ENCODE measurements around the gene TPBGL.

Gene TPBGL

GRCh38 chr11:75203138-75203537, 37.4 kb upstream of the TPBGL start:
- H3K36me3 Mint-ChIP-seq, result no peaks in the 10 kb centered on the region

DNA sequence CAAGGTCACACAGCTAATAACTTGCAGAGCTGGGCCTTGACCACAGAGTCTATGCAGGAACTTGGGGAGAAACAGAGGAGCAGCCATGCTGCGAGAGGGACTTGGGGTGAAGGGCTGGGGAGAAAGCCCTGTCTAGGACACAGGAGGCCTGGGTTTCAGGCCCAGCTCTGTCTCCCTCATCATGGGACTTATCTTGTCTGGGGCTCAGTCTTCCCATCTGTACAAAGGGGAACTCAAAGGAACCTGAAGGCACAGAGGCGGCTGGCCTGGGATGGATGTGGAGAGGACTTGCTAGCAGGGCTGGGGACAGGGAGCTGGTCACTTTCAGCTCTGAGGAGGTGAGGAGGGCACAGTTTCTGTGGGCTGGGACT, 36.9 kb upstream of the TPBGL start:
- H3K4me3 Mint-ChIP-seq, result no peak overlapping the region
- H3K27me3 Mint-ChIP-seq, result peaks cover 3% of the 10 kb centered on the region
- H3K9me3 Mint-ChIP-seq (ENCODE audit: low read depth), result no peaks in the 10 kb centered on the region
- H3K27ac Mint-ChIP-seq, result no peak overlapping the region
- no peaks in the 10 kb centered on the region for H3K36me3 Mint-ChIP-seq
- no peaks in the 10 kb centered on the region for H3K4me1 Mint-ChIP-seq (ENCODE audit: low read depth)

More at GRCh38 chr11:75203138-75203537, 37.4 kb upstream of the TPBGL start:
- peaks cover 3% of the 10 kb centered on the region for H3K27me3 Mint-ChIP-seq
- no peaks in the 10 kb centered on the region for H3K9me3 Mint-ChIP-seq (ENCODE audit: low read depth)
- no peak overlapping the region for H3K4me3 Mint-ChIP-seq
- no peaks in the 10 kb centered on the region for H3K4me1 Mint-ChIP-seq (ENCODE audit: low read depth)
- no peak overlapping the region for H3K27ac Mint-ChIP-seq

DNA sequence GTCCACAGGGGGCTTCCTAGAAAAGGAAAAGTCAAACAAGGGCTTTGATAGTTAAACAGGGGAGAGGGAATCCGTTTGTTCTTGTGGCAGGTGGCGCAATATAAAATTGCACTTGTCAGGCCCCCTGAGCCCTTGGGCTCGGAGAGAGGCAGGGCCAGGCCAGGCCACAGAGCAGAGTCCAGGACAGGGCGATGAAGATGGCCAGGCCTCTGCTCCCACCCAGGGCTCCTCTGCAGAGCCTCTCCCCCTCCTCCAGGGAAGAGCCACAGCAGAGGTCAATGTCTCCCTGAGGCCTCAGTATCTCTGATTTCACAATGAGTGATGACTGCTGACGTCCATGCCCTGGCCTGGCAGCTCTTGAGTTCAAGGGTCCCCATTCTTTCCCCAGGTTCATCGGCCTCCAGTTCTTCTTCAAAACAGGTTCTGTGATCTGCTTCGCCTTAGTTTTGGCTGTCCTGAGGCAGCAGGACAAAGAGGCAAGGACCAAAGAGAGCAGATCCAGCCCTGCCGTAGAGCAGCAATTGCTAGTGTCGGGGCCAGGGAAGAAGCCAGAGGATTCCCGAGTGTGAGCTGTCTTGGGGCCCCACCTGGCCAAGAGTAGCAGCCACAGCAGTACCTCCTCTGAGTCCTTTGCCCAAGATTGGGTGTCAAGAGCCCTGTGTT, 36.4 kb upstream of the TPBGL start:
- peaks cover 3% of the 10 kb centered on the region for H3K27me3 Mint-ChIP-seq
- H3K36me3 Mint-ChIP-seq, result no peaks in the 10 kb centered on the region
- H3K4me1 Mint-ChIP-seq (ENCODE audit: low read depth), result no peaks in the 10 kb centered on the region
- H3K27ac Mint-ChIP-seq, result no peak overlapping the region
- H3K4me3 Mint-ChIP-seq, result no peak overlapping the region
- no peaks in the 10 kb centered on the region for H3K9me3 Mint-ChIP-seq (ENCODE audit: low read depth)

DNA sequence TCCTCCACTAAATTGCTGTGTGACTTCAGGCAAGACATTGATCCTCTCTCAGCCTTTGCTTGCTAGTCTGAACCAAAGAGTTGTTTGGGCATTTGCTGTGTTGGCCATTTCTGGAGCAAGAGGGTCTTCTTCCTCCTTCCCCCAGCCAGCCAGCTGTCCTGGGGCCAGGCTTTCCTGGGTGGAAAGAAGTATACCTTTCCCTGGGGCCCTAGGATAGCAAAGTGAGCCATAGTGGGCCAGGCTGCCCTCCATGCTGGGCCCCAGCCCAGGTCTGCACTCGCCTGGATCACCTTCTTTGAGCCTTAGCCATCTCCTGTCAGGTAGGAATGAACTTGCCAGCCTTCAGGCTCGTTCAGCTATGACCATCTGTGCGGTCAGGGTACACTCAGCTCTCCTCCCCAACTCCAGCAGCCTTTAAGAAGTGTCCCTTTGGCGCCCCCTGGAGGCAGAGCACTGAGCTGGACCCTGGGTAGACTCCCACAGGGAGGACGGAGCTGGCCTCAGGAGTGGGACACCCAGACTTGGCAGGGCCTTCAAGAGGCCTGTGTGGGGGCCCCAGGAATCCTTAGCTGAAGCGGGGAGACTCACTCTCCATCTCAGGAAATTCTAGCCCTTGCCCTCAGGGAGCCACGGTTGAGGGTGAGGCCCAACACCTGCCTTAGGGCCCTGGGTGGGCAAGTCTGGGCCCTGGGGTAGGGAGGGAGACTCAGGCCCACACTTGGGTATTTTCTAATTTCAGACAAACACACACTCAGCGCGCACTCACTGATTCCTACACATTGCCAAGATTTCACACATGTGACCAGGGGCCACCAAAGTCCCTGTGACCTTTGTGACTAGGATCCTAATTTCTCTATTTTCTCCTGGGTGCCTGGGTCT, 35.6 kb upstream of the TPBGL start:
- Mint-ChIP-seq H3K27ac (no peak overlapping the region), H3K4me3 (no peak overlapping the region), H3K36me3 (no peaks in the 10 kb centered on the region), H3K9me3 (ENCODE audit: low read depth) (no peaks in the 10 kb centered on the region), H3K27me3 (peaks cover 3% of the 10 kb centered on the region), H3K4me1 (ENCODE audit: low read depth) (no peaks in the 10 kb centered on the region)

DNA sequence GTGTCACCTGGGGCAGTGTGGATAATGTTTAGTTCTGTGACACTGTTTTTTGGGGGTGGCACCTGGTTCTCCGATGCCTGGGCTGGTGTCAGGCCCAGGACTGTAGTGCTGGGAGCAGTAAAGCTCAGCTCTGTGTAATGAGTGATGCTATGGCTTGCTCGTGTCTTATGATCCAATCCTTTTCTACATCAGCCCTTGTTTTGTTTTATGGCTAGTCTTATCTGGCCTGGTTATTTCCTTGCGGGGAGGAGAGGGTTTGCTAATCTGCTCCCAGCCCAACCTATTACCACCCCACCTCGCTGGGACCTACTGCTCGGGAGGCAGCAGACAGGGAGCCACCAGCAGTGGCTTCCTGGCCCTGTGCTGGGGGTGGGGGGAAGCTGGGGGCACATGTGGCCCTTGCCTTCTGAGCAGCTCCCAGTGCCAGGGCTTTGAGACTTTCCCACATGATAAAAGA, 35.0 kb upstream of the TPBGL start:
- no peaks in the 10 kb centered on the region for H3K9me3 Mint-ChIP-seq (ENCODE audit: low read depth)
- no peak overlapping the region for H3K27ac Mint-ChIP-seq
- H3K36me3 Mint-ChIP-seq, result no peaks in the 10 kb centered on the region
- H3K27me3 Mint-ChIP-seq, result peaks cover 5% of the 10 kb centered on the region
- no peak overlapping the region for H3K4me3 Mint-ChIP-seq
- H3K4me1 Mint-ChIP-seq (ENCODE audit: low read depth), result no peaks in the 10 kb centered on the region

GRCh38 chr11:75208446-75208845, 32.1 kb upstream of the TPBGL start:
- H3K9me3 Mint-ChIP-seq (ENCODE audit: low read depth), result no peaks in the 10 kb centered on the region
- no peaks in the 10 kb centered on the region for H3K4me1 Mint-ChIP-seq (ENCODE audit: low read depth)
- H3K4me3 Mint-ChIP-seq, result no peak overlapping the region
- H3K36me3 Mint-ChIP-seq, result no peaks in the 10 kb centered on the region
- no peak overlapping the region for H3K27ac Mint-ChIP-seq
- H3K27me3 Mint-ChIP-seq, result peaks cover 13% of the 10 kb centered on the region

DNA sequence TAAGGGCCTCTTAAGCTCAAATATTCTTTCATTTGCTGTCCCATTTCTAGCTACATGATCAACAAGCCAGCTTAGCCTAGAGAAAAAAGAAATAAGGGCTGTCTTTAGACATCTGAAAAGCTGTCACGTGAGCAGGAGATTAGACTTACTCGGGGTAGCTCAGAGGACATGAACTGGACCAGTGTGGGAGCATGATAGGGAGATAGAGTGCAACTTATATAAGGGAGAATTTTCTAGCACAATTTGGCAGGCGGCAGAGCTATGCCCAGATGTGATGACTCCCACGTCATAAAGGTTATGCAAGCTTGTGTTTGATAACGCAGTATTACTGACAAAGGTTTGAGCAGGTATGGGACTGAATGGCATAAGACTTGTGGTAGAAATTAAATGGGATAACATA, 28.2 kb upstream of the TPBGL start:
- H3K4me1 Mint-ChIP-seq (ENCODE audit: low read depth), result no peaks in the 10 kb centered on the region
- H3K27ac Mint-ChIP-seq, result no peak overlapping the region
- no peak overlapping the region for H3K4me3 Mint-ChIP-seq
- H3K36me3 Mint-ChIP-seq, result no peaks in the 10 kb centered on the region
- peaks cover 16% of the 10 kb centered on the region for H3K27me3 Mint-ChIP-seq
- no peaks in the 10 kb centered on the region for H3K9me3 Mint-ChIP-seq (ENCODE audit: low read depth)

DNA sequence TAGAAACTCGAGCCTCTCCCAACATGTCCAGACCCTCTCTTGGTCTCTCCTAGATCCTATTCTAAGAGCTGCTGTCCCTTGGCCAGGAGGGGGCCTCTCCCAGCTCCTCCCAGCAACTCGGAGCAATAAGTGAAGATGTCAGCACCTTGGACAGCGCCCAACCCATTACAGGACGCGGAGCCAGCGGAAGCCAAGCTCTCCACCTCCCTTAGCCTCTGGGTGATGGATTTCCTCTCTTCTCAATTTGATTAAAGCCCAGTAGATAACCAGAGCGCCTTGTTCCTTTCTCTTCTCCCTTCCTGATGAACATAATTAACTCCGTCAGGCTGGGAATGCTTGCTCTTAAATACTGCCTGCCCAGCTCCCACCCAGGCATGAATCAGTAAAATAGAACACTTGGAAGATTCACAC, 26.2 kb upstream of the TPBGL start:
- peaks cover 16% of the 10 kb centered on the region for H3K27me3 Mint-ChIP-seq
- no peaks in the 10 kb centered on the region for H3K4me1 Mint-ChIP-seq (ENCODE audit: low read depth)
- no peak overlapping the region for H3K27ac Mint-ChIP-seq
- H3K9me3 Mint-ChIP-seq (ENCODE audit: low read depth), result no peaks in the 10 kb centered on the region
- H3K36me3 Mint-ChIP-seq, result no peaks in the 10 kb centered on the region
- H3K4me3 Mint-ChIP-seq, result no peak overlapping the region

DNA sequence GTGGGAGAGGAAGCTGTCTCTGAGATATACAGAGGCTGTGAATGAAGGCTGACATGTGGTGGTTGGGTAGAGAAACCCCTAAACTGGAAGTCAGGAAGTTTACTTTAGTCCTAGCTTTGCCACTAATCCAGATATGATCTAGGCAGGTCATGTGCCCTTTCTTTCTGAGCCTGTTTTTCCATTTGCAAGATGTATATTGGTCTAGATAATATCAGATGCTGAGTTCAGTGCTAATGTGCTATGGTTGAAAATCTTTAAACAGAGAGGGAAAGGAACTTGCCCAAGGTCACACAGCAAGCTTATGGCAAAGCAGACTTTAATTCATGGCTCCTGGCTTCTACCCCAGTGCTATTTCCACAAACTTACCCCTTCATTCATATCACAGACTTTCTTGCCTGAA, 25.7 kb upstream of the TPBGL start:
- Mint-ChIP-seq H3K4me3 (no peak overlapping the region), H3K9me3 (ENCODE audit: low read depth) (no peaks in the 10 kb centered on the region), H3K27ac (no peak overlapping the region), H3K4me1 (ENCODE audit: low read depth) (no peaks in the 10 kb centered on the region), H3K36me3 (no peaks in the 10 kb centered on the region), H3K27me3 (peaks cover 16% of the 10 kb centered on the region)

GRCh38 chr11:75219869-75220268, 20.7 kb upstream of the TPBGL start:
- peaks cover 5% of the 10 kb centered on the region for H3K27me3 Mint-ChIP-seq
- no peaks in the 10 kb centered on the region for H3K9me3 Mint-ChIP-seq (ENCODE audit: low read depth)
- no peaks in the 10 kb centered on the region for H3K4me1 Mint-ChIP-seq (ENCODE audit: low read depth)
- H3K4me3 Mint-ChIP-seq, result no peak overlapping the region
- no peaks in the 10 kb centered on the region for H3K36me3 Mint-ChIP-seq
- H3K27ac Mint-ChIP-seq, result no peak overlapping the region

DNA sequence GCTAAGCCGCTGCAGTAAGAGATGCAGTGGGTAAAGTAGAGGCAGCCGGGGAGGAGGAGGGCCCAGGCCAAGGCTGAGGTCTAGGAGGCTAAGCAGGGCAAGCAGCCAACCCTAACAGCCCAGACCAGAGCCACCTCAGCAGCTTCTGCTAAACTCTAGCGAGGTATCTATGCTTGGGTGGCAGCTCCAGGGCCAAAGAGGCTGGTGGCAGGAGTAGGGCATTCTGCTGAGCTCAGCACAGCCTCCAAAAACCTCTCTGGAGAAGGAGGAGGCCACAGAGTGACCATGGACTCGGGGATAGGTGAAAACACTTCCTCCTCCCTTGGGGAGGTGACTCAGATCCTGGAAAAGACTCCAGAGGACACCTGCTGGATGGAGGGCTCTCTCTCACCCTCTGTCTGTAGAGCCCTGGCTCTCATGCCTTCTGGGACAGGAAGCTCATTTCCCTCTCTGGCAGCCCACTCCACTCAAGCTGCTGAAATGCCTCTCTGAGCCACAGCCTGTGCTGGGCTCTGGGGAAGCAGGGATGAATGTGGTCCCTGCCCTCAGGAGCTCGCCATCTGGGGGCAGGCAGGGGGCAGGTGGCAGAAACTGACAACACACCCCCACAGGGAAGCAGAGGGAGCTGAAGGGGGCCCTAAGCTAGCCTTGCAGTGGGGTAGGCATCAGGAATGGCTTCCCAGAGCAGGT, 16.5 kb upstream of the TPBGL start:
- no peaks in the 10 kb centered on the region for H3K4me1 Mint-ChIP-seq (ENCODE audit: low read depth)
- no peak overlapping the region for H3K4me3 Mint-ChIP-seq
- H3K27me3 Mint-ChIP-seq, result no peaks in the 10 kb centered on the region
- no peak overlapping the region for H3K27ac Mint-ChIP-seq
- no peaks in the 10 kb centered on the region for H3K36me3 Mint-ChIP-seq
- H3K9me3 Mint-ChIP-seq (ENCODE audit: low read depth), result no peaks in the 10 kb centered on the region

- no peaks in the 10 kb centered on the region for H3K9me3 Mint-ChIP-seq (ENCODE audit: low read depth)
- H3K27me3 Mint-ChIP-seq, result peaks cover 2% of the 10 kb centered on the region
- no peaks in the 10 kb centered on the region for H3K4me1 Mint-ChIP-seq (ENCODE audit: low read depth)
- no peak overlapping the region for H3K4me3 Mint-ChIP-seq
- H3K36me3 Mint-ChIP-seq, result no peaks in the 10 kb centered on the region
- no peak overlapping the region for H3K27ac Mint-ChIP-seq
These were observed 14.8 kb upstream of the TPBGL start for GRCh38 chr11:75225794-75226193.

GRCh38 chr11:75229466-75229865, 11.1 kb upstream of the TPBGL start:
- H3K4me3 Mint-ChIP-seq, result no peak overlapping the region
- H3K27me3 Mint-ChIP-seq, result peaks cover 10% of the 10 kb centered on the region
- no peaks in the 10 kb centered on the region for H3K4me1 Mint-ChIP-seq (ENCODE audit: low read depth)
- H3K9me3 Mint-ChIP-seq (ENCODE audit: low read depth), result no peaks in the 10 kb centered on the region
- no peak overlapping the region for H3K27ac Mint-ChIP-seq
- peaks cover 3% of the 10 kb centered on the region for H3K36me3 Mint-ChIP-seq

- Mint-ChIP-seq H3K4me3 (no peak overlapping the region), H3K4me1 (ENCODE audit: low read depth) (no peaks in the 10 kb centered on the region), H3K9me3 (ENCODE audit: low read depth) (no peaks in the 10 kb centered on the region), H3K36me3 (peaks cover 3% of the 10 kb centered on the region), H3K27me3 (peaks cover 12% of the 10 kb centered on the region), H3K27ac (no peak overlapping the region)
These were observed 10.0 kb upstream of the TPBGL start for GRCh38 chr11:75230621-75231020.

- H3K27ac Mint-ChIP-seq, result no peak overlapping the region
- no peaks in the 10 kb centered on the region for H3K4me1 Mint-ChIP-seq (ENCODE audit: low read depth)
- H3K4me3 Mint-ChIP-seq, result no peak overlapping the region
- peaks cover 3% of the 10 kb centered on the region for H3K36me3 Mint-ChIP-seq
- H3K9me3 Mint-ChIP-seq (ENCODE audit: low read depth), result no peaks in the 10 kb centered on the region
- peaks cover 16% of the 10 kb centered on the region for H3K27me3 Mint-ChIP-seq
These were observed 6.8 kb upstream of the TPBGL start for GRCh38 chr11:75233754-75234172.
